Gastroesophageal sphincter (tissue), 4 donors: Measurements from ENCODE around the gene MYO1H. TPM values are rescaled to one million over a fixed set of nuclear protein-coding genes. Genes with fewer than 3 reads are reported as not detected.

ENCODE experiments used
- ATAC-seq: fragments of 150-250 bp; one replicate; pipeline ENCODE4 v1.9.1; 2016; ENCODE audit warnings: mild to moderate bottlenecking, moderate library complexity
- H3K27ac ChIP-seq, 4 donors: fragments of 200-600 bp; sonication (generic) in 3 of 4; 1 replicate in 3 of 4; 2 replicates in 1 of 4; pipeline ENCODE4 v1.5.1; 2016 to 2019
- H3K27me3 ChIP-seq: fragments of 200-600 bp; sonication (generic); one replicate; pipeline ENCODE4 v1.5.1; 2019
- H3K36me3 ChIP-seq, 2 donors: fragments of 200-600 bp; sonication (generic); one replicate each; pipeline ENCODE4 v1.5.1; 2019; ENCODE audit warnings: control low read depth in 1 of 2
- H3K4me1 ChIP-seq, 3 donors: fragments of 200-600 bp; sonication (generic); 1 replicate in 2 of 3; 2 replicates in 1 of 3; pipeline ENCODE4 v1.5.1; 2016 to 2019; ENCODE audit warnings: control low read depth in 2 of 3
- H3K4me3 ChIP-seq, 2 donors: fragments of 200-600 bp; sonication (generic); one replicate each; pipeline ENCODE4 v1.5.1; 2019; ENCODE audit warnings: mild to moderate bottlenecking in 1 of 2, moderate library complexity in 1 of 2
- H3K9me3 ChIP-seq, 3 donors: fragments of 200-600 bp; sonication (generic); one replicate each; pipeline ENCODE4 v1.5.1; 2017 to 2019; ENCODE audit warnings: control low read depth in 2 of 3
- EP300 ChIP-seq: sonication (generic); formaldehyde crosslinking; IDR thresholded peaks from one replicate; pipeline ENCODE4 v1.6.1; 2017; ENCODE audit warnings: antibody characterized with exemption, mild to moderate bottlenecking
- POLR2A ChIP-seq, 2 donors: fragments of 450-650 bp; IDR thresholded peaks; one replicate each; pipeline ENCODE4 v1.6.1; 2017; ENCODE audit warnings: antibody characterized with exemption in 2 of 2, mild to moderate bottlenecking in 2 of 2, moderate library complexity in 1 of 2
- POLR2AphosphoS5 ChIP-seq: sonication (generic); formaldehyde crosslinking; IDR thresholded peaks from one replicate; pipeline ENCODE4 v1.6.1; 2017; ENCODE audit warnings: antibody characterized with exemption
- WGBS, 2 donors: methylation state at CpG; one replicate each; pipeline ENCODE4 v1.1.5; 2018; ENCODE audit warnings: low coverage in 1 of 2; 5-methylcytosine and 5-hydroxymethylcytosine counted together
- total RNA-seq, 4 donors: library from RNA; depleted of rRNA; stranded (reverse); fragments of >200 nt; gene quantifications; one replicate each; pipeline ENCODE4 v1.1.0, GENCODE V29; 2016
- TF ChIP-seq, protein P1 (sequence below), 4 experiments: fragments of 200-600 bp in 2 of 4; fragments of 450-650 bp in 2 of 4; sonication (generic) in 1 of 4; IDR thresholded peaks; one replicate each; pipeline ENCODE4 v1.5.1; 2017 to 2019; ENCODE audit warnings: antibody characterized with exemption in 4 of 4, mild to moderate bottlenecking in 2 of 4, moderate library complexity in 2 of 4

The MYO1H gene, protein sequence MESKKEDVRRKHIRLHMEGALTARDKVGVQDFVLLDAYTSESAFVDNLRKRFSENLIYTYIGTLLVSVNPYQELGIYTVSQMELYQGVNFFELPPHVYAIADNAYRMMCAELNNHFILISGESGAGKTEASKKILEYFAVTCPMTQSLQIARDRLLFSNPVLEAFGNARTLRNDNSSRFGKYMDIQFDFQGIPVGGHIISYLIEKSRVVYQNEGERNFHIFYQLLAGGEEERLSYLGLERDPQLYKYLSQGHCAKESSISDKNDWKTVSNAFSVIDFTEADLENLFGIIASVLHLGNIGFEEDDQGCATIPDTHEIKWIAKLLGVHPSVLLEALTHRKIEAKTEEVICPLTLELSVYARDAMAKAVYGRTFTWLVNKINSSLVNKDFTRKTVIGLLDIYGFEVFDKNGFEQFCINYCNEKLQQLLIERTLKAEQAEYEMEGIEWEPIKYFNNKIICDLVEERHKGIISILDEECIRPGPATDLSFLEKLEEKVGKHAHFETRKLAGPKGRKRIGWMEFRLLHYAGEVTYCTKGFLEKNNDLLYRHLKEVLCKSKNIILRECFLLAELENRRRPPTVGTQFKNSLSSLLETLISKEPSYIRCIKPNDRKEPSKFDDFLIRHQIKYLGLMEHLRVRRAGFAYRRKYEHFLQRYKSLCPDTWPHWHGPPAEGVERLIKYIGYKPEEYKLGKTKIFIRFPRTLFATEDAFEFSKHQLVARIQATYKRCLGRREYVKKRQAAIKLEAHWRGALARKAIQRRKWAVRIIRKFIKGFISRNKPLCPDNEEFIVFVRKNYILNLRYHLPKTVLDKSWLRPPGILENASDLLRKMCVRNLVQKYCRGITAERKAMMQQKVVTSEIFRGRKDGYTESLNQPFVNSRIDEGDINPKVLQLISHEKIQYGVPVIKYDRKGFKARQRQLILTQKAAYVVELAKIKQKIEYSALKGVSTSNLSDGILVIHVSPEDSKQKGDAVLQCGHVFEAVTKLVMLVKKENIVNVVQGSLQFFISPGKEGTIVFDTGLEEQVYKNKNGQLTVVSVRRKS
- total RNA-seq, result not detected

DNA sequence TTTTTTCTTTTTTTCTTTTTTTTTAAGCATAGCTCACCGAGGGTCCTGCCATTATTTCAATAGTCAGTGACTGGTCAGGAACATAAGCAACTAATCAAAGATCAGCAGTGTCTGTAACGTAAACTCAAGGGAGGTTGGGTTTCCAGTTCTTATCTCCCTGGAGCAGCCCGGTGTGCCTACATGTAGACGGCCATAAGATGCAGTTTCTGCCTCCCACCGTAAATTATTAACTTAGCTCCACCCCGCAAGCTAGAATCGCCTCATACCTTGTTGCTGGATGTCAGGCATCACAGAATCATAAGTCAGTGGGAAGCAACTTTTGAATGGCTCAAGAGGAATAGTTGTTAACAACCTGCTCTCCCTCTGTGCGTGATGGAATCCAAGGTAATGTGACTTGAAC, at the start of gene MYO1H:
MYO1H (plus strand) TSS at position 312 of the 400 bp plus-strand sequence; CDS start at position 373, 61 bp downstream.
- no peak within 1 kb of the TSS for H3K4me3 ChIP-seq
- H3K4me1 ChIP-seq, result no peaks in the 10 kb centered on the region
- ATAC-seq, result no peak
- no peaks in the 10 kb centered on the region for H3K36me3 ChIP-seq
- no peak within 1 kb of the TSS for H3K27ac ChIP-seq
- peaks cover 2% of the 10 kb centered on the region for H3K27me3 ChIP-seq
- WGBS, 2 donors, result 55 to 84% methylated on average over 6 to 8 of the region's 8 CpGs
- no peak for TF ChIP-seq POLR2AphosphoS5
- TF ChIP-seq, protein P1, sequence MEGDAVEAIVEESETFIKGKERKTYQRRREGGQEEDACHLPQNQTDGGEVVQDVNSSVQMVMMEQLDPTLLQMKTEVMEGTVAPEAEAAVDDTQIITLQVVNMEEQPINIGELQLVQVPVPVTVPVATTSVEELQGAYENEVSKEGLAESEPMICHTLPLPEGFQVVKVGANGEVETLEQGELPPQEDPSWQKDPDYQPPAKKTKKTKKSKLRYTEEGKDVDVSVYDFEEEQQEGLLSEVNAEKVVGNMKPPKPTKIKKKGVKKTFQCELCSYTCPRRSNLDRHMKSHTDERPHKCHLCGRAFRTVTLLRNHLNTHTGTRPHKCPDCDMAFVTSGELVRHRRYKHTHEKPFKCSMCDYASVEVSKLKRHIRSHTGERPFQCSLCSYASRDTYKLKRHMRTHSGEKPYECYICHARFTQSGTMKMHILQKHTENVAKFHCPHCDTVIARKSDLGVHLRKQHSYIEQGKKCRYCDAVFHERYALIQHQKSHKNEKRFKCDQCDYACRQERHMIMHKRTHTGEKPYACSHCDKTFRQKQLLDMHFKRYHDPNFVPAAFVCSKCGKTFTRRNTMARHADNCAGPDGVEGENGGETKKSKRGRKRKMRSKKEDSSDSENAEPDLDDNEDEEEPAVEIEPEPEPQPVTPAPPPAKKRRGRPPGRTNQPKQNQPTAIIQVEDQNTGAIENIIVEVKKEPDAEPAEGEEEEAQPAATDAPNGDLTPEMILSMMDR (IDR thresholded peaks at IDR 0.05), result no peak
- no peak for TF ChIP-seq POLR2A (IDR thresholded peaks at IDR 0.05)
- TF ChIP-seq EP300, result no peak
- H3K9me3 ChIP-seq, result peaks cover 0 to 4% (median 0%) of the 10 kb centered on the region in 3 donors

DNA sequence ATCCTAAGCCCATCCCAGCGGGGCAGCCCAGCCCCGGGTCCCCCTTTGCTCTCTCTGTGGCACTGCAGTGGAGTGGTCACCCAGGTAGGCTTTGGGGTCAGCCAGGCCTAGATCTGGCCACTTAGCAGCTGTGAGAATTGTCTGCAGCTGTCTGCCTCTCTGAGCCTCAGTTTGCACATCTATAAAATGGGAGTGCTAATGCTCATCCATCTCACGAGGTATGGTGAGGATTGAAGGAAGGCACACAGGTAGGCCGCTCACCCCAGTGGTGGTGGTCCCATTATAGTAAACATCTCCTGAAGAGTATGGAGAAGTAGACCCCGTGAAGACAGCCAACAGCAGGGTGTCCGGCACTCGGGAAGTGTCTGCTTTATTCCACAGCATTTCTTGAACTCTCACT, 47.9 kb upstream of the MYO1H start:
- ATAC-seq, result no peak
- Histone ChIP-seq H3K27ac (no peak overlapping the region), H3K4me1 (no peaks in the 10 kb centered on the region), H3K27me3 (peaks cover 14% of the 10 kb centered on the region), H3K4me3 (no peak overlapping the region), H3K9me3 (no peaks in the 10 kb centered on the region), H3K36me3 (no peaks in the 10 kb centered on the region)
- 80% methylated on average over 5 of the region's 7 CpGs; no CpG with 5 or more reads in 1 of the 2 donors for WGBS, 2 donors
- TF ChIP-seq EP300 (no peak), POLR2AphosphoS5 (no peak), POLR2A (IDR thresholded peaks at IDR 0.05) (no peak)
- TF ChIP-seq, protein P1 (IDR thresholded peaks at IDR 0.05), result no peak

DNA sequence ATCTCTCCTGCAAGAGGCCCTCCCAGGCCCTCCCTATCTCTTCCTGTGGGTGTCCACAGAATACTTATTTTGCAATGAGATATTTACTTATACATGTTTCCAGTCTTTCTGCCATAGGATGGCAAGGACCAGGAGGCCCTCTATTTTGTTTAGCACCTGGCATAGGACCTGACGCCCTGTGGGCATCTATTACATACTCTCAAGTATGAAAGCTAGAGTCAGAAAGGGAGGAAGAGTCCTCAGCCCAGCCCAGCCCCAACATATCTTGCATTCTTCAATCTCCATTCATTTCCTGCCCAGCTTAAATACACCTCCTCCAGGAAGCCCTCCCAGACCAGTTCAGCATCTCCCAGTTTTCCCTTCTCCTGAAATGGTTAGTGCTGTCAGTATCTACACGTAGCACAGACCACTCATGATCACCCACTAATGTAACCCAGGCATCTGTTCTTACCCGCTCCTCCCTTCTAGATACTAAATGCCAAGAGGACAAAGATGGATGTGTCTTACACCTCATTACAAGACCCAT, 46.0 kb upstream of the MYO1H start:
- WGBS, 2 donors, result 73 to 90% methylated on average over 3 of the region's 3 CpGs
- H3K36me3 ChIP-seq, result no peaks in the 10 kb centered on the region
- no peak for ATAC-seq
- H3K9me3 ChIP-seq, result no peaks in the 10 kb centered on the region
- H3K4me3 ChIP-seq, result no peak overlapping the region
- no peak overlapping the region for H3K27ac ChIP-seq
- peaks cover 33% of the 10 kb centered on the region for H3K27me3 ChIP-seq
- TF ChIP-seq EP300, result no peak
- no peak for TF ChIP-seq POLR2AphosphoS5
- TF ChIP-seq, protein P1 (IDR thresholded peaks at IDR 0.05), result no peak
- no peak for TF ChIP-seq POLR2A (IDR thresholded peaks at IDR 0.05)
- no peaks in the 10 kb centered on the region for H3K4me1 ChIP-seq

DNA sequence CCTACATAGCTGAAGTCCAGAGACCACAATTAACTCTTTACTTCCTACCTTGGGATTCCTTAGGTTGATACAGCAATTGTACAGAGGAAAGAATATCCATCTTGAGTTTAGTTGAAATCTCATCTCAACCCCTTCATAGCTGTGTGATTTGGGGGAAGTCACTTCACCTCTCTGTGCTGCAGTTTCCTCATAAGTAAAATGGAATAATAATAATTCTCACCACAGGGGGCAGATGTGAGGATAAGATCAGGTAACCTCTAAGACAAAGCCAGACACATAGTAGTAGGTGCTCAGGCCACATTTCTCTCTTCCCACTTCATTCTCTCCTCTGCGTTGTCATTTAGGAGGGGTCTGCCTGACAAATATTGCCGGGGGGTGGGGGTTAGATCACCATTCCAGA, 45.3 kb upstream of the MYO1H start:
- ATAC-seq, result no peak
- Histone ChIP-seq H3K4me3 (no peak overlapping the region), H3K9me3 (no peaks in the 10 kb centered on the region), H3K27ac (no peak overlapping the region), H3K4me1 (no peaks in the 10 kb centered on the region), H3K27me3 (peaks cover 39% of the 10 kb centered on the region), H3K36me3 (no peaks in the 10 kb centered on the region)
- WGBS, 2 donors, result 70 to 75% methylated on average over 2 of the region's 2 CpGs
- TF ChIP-seq EP300 (no peak), POLR2AphosphoS5 (no peak), POLR2A (IDR thresholded peaks at IDR 0.05) (no peak)
- TF ChIP-seq, protein P1 (IDR thresholded peaks at IDR 0.05), result no peak
